ENCODE data around the gene TNNC1. TPM values are rescaled to one million over a fixed set of nuclear protein-coding genes. Genes with fewer than 3 reads are reported as not detected.

Gene TNNC1
- total RNA-seq, 2 experiments from 2014 or later = 4.8 to 5.9 TPM

DNA sequence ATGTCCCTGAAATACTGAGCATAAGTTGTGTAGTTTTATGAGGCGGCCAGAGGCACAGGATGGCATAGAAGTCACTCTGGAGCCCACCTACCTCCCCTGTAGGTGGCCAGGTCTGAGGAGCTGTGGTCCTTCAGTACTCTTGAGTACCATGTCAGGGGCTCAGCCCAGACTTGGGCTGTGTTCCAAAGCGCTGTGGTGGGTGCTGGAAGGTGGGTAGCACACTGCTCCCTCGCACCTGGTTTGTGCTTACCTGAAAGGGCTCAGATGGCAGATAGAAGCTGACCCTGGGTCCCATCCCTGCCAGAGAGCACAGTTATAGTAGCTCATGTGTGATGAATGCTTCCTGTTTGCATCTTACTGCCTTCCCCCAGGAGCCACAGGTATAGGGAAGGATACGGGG lies 17.1 kb upstream of the TNNC1 start:
- Mint-ChIP-seq H3K36me3 (ENCODE audit: low read depth) (peaks cover 17% of the 10 kb centered on the region), H3K4me3 (no peak overlapping the region), H3K9me3 (no peaks in the 10 kb centered on the region), H3K27me3 (no peaks in the 10 kb centered on the region), H3K4me1 (ENCODE audit: low read depth) (no peaks in the 10 kb centered on the region), H3K27ac (no peak overlapping the region)
- no peak for TF ChIP-seq CTCF (IDR thresholded peaks at IDR 0.05)
- DNase-seq (no peak), ATAC-seq (no peak)
- intact Hi-C loops (cut with micrococcal nuclease) = no loop called here
- ChIA-PET CTCF (interaction anchor here (1.1 to 2.1 kb wide), 3 partner anchors 11 to 43 kb away, joined by 4 to 8 read pairs (median 6); no protein-coding TSS in a partner anchor), POLR2A (interaction anchor here (1.3 kb wide), 1 partner anchor 15 kb away, joined by 4 read pairs; the partner anchor contains the start of gene NISCH)

DNA sequence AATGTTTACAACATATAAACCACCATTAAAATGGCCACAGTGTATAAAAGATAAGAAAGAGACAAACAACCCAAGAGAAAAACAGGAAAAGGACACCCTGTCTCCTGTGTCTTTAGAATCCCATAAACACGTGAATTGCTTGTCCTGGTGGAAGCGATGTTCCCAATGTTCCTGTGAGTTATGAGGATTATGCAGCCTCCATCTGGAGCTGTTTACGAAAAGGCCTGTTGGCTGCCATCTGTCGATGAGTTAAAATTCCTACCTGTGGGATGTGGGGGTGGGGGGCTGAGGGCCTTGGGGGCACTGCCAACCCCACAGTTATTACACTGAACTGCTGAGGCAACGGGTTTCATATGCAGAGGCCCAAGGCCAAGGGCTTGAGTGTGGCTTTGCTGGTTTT lies 15.2 kb upstream of the TNNC1 start:
- Mint-ChIP-seq H3K36me3 (ENCODE audit: low read depth) (peaks cover 15% of the 10 kb centered on the region), H3K27ac (no peak overlapping the region), H3K4me1 (ENCODE audit: low read depth) (peaks cover 5% of the 10 kb centered on the region), H3K9me3 (no peaks in the 10 kb centered on the region), H3K4me3 (no peak overlapping the region), H3K27me3 (no peaks in the 10 kb centered on the region)
- DNase-seq = no peak
- intact Hi-C loops (cut with micrococcal nuclease) = no loop called here
- ChIA-PET CTCF (interaction anchor here (1.4 to 2.9 kb wide), 3 partner anchors 21 to 57 kb away, joined by 3 to 9 read pairs (median 4); no protein-coding TSS in a partner anchor), POLR2A (interaction anchor here (1.1 to 1.4 kb wide), 2 partner anchors 11 to 21 kb away, joined by 3 to 6 read pairs; no protein-coding TSS in a partner anchor)
- TF ChIP-seq CTCF (IDR thresholded peaks at IDR 0.05) = no peak
- ATAC-seq = no peak

DNA sequence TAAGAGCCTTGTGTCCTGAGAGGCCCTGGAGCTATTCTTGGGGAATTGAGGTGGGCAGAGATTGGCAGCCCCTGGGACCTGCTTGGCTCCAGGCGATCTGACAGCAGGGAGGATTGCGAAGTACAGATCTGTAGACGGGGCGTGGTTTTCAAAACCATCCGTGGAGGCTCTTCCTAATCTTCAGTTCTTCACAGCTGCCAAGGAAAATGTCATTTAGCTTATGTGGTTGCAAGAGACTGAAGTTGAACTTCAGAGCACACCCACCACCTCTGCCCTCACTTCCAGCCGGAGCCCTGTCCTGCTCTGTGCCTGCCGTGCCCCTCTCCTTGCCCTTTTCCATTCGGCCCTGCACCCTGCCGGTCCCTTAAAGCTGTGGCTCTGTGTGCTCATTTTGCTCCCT lies 14.5 kb upstream of the TNNC1 start:
- no peak overlapping the region for H3K27ac Mint-ChIP-seq
- ChIA-PET CTCF (interaction anchor here (1.8 to 2.9 kb wide), 2 partner anchors 20 to 22 kb away, joined by 4 to 9 read pairs; no protein-coding TSS in a partner anchor), POLR2A (interaction anchor here (1.4 kb wide), 1 partner anchor 10 kb away, joined by 6 read pairs; no protein-coding TSS in a partner anchor)
- DNase-seq = no peak
- no peak for TF ChIP-seq CTCF (IDR thresholded peaks at IDR 0.05)
- no peak for ATAC-seq
- intact Hi-C loops (cut with micrococcal nuclease) = no loop called here
- H3K4me3 Mint-ChIP-seq = no peak overlapping the region
- no peaks in the 10 kb centered on the region for H3K27me3 Mint-ChIP-seq
- peaks cover 13% of the 10 kb centered on the region for H3K36me3 Mint-ChIP-seq (ENCODE audit: low read depth)
- peaks cover 6% of the 10 kb centered on the region for H3K4me1 Mint-ChIP-seq (ENCODE audit: low read depth)
- no peaks in the 10 kb centered on the region for H3K9me3 Mint-ChIP-seq

- intact Hi-C loops (cut with micrococcal nuclease) = no loop called here
- peaks cover 13% of the 10 kb centered on the region for H3K36me3 Mint-ChIP-seq (ENCODE audit: low read depth)
- H3K9me3 Mint-ChIP-seq = no peaks in the 10 kb centered on the region
- DNase-seq (no peak), ATAC-seq (no peak)
- ChIA-PET POLR2A (no interaction called here), CTCF (no interaction called here)
- no peak for TF ChIP-seq CTCF (IDR thresholded peaks at IDR 0.05)
- H3K4me3 Mint-ChIP-seq = no peak overlapping the region
- no peak overlapping the region for H3K27ac Mint-ChIP-seq
- H3K4me1 Mint-ChIP-seq (ENCODE audit: low read depth) = peaks cover 20% of the 10 kb centered on the region
- no peaks in the 10 kb centered on the region for H3K27me3 Mint-ChIP-seq
These were observed 9.6 kb upstream of the TNNC1 start for GRCh38 chr3:52463416-52463815.

- CTCF ChIA-PET = interaction anchor here (0.9 to 1.0 kb wide), 3 partner anchors 10 to 20 kb away, joined by 3 read pairs; no protein-coding TSS in a partner anchor
These were observed 8.0 kb upstream of the TNNC1 start for GRCh38 chr3:52461874-52462273.

More at GRCh38 chr3:52461874-52462273, 8.0 kb upstream of the TNNC1 start:
- ATAC-seq (no peak), DNase-seq (no peak)
- POLR2A ChIA-PET = no interaction called here
- H3K27ac Mint-ChIP-seq = no peak overlapping the region
- H3K4me1 Mint-ChIP-seq (ENCODE audit: low read depth) = peaks cover 31% of the 10 kb centered on the region
- intact Hi-C loops (cut with micrococcal nuclease) = no loop called here
- H3K27me3 Mint-ChIP-seq = no peaks in the 10 kb centered on the region
- no peak overlapping the region for H3K4me3 Mint-ChIP-seq
- no peaks in the 10 kb centered on the region for H3K9me3 Mint-ChIP-seq
- H3K36me3 Mint-ChIP-seq (ENCODE audit: low read depth) = peaks cover 26% of the 10 kb centered on the region
- no peak for TF ChIP-seq CTCF (IDR thresholded peaks at IDR 0.05)

Data from activated CD8-positive, alpha-beta T cell treated with anti-CD3 and anti-CD28 coated beads for 36 hours (primary cell).